OCI-LY1 (cell line): Measurements from ENCODE around the gene OVCH1.
"Not testable (repeated sequence)": the region's sequence is repeated elsewhere in the genome, so short reads cannot be mapped to it uniquely, and the experiment has no call there.

Source experiments
- H2AFZ ChIP-seq: fragments of 200-600 bp; sonication (generic), shearing (Covaris generic); 2 replicates; pipeline ENCODE4 v1.6.0; 2014; ENCODE audit warnings: antibody characterized with exemption, mild to moderate bottlenecking, low read length
- H3F3A ChIP-seq: fragments of 200-600 bp; sonication (generic), shearing (Covaris generic); 2 replicates; pipeline ENCODE4 v1.6.0; 2014; ENCODE audit warnings: mild to moderate bottlenecking, antibody characterized with exemption, low read length, moderate library complexity; ENCODE audit not compliant: insufficient read depth
- H3K27ac ChIP-seq: fragments of 200-600 bp; sonication (generic); 2 replicates; pipeline ENCODE4 v1.5.1; 2014; ENCODE audit warnings: low read length, mixed run types, mild to moderate bottlenecking, low read depth; ENCODE audit not compliant: poor library complexity, severe bottlenecking
- H3K27me3 ChIP-seq: fragments of 200-600 bp; sonication (generic); 2 replicates; pipeline ENCODE4 v1.6.0; 2014; ENCODE audit warnings: antibody characterized with exemption, mild to moderate bottlenecking, low read length, moderate library complexity; ENCODE audit not compliant: insufficient read depth
- H3K36me3 ChIP-seq: fragments of 200-600 bp; sonication (generic); 2 replicates; pipeline ENCODE4 v1.6.1; 2014; ENCODE audit warnings: mild to moderate bottlenecking, antibody characterized with exemption, low read length, moderate library complexity, mixed read lengths; ENCODE audit not compliant: insufficient read depth
- H3K4me1 ChIP-seq: fragments of 200-600 bp; sonication (generic); 2 replicates; pipeline ENCODE4 v1.5.1; 2014; ENCODE audit warnings: mild to moderate bottlenecking, low read length, moderate library complexity; ENCODE audit not compliant: insufficient read depth, severe bottlenecking
- H3K4me2 ChIP-seq: fragments of 200-600 bp; sonication (generic), shearing (Covaris generic); 2 replicates; pipeline ENCODE4 v1.6.1; 2014; ENCODE audit warnings: low read length
- H3K4me3 ChIP-seq: fragments of 200-600 bp; sonication (generic); 2 replicates; pipeline ENCODE4 v1.5.1; 2014; ENCODE audit warnings: low read length, low read depth, mild to moderate bottlenecking, mixed read lengths; ENCODE audit not compliant: poor library complexity, severe bottlenecking
- H3K79me2 ChIP-seq: fragments of 200-600 bp; shearing (Covaris generic); 2 replicates; pipeline ENCODE4 v1.6.1; 2016; ENCODE audit warnings: mixed run types, low read length, mixed read lengths; ENCODE audit not compliant: insufficient read depth
- H3K9ac ChIP-seq: fragments of 200-600 bp; sonication (generic), shearing (Covaris generic); 2 replicates; pipeline ENCODE4 v1.6.1; 2014; ENCODE audit warnings: mild to moderate bottlenecking, low read length, mixed read lengths
- H3K9me2 ChIP-seq: fragments of 200-600 bp; sonication (generic), shearing (Covaris generic); 2 replicates; pipeline ENCODE4 v1.6.1; 2014; ENCODE audit warnings: low read depth, mild to moderate bottlenecking, low read length, mixed read lengths
- H3K9me3 ChIP-seq: fragments of 200-600 bp; shearing (Covaris generic); 2 replicates; pipeline ENCODE4 v1.6.1; 2014; ENCODE audit warnings: low read length, mixed read lengths
- H4K20me1 ChIP-seq: fragments of 200-600 bp; sonication (generic), shearing (Covaris generic); 2 replicates; pipeline ENCODE4 v1.6.0; 2016; ENCODE audit warnings: mild to moderate bottlenecking, low read length; ENCODE audit not compliant: insufficient read depth
- CTCF ChIP-seq: fragments of 200-600 bp; sonication (generic), shearing (Covaris generic); IDR thresholded peaks from 2 replicates; pipeline ENCODE4 v1.5.1; 2017; ENCODE audit warnings: mild to moderate bottlenecking, antibody characterized with exemption, low read length, moderate library complexity, mixed read lengths
- EZH2 ChIP-seq: fragments of 200-600 bp; sonication (generic), shearing (Covaris generic); IDR thresholded peaks from 2 replicates; pipeline ENCODE4 v1.8.0; 2017; ENCODE audit warnings: borderline replicate concordance, mixed run types, mild to moderate bottlenecking, antibody characterized with exemption, low read length, moderate library complexity, mixed read lengths

Gene OVCH1

GRCh38 chr12:29395356-29395755 is 102.1 kb downstream of the OVCH1 start:
- Histone ChIP-seq H3K79me2 (no peaks in the 10 kb centered on the region), H3K4me2 (no peak overlapping the region), H3K4me3 (no peak overlapping the region), H3K27me3 (no peaks in the 10 kb centered on the region; the same call in 1 of the 2 replicates), H3K9me3 (no peaks in the 10 kb centered on the region), H3K9ac (no peak overlapping the region), H3F3A (no peaks in the 10 kb centered on the region), H3K36me3 (no peaks in the 10 kb centered on the region), H3K4me1 (no peaks in the 10 kb centered on the region), H4K20me1 (no peaks in the 10 kb centered on the region), H2AFZ (no peak overlapping the region), H3K9me2 (no peaks in the 10 kb centered on the region), H3K27ac (no peak overlapping the region)
- TF ChIP-seq EZH2 (no peak), CTCF (no peak)

- not testable (repeated sequence) for H3K9ac ChIP-seq, H3K27me3 ChIP-seq, H4K20me1 ChIP-seq, H2AFZ ChIP-seq, H3K4me1 ChIP-seq, H3F3A ChIP-seq, H3K4me2 ChIP-seq, H3K36me3 ChIP-seq, H3K27ac ChIP-seq, H3K9me2 ChIP-seq, H3K79me2 ChIP-seq, H3K9me3 ChIP-seq, H3K4me3 ChIP-seq
Observed at GRCh38 chr12:29390419-29390818, 107.1 kb downstream of the OVCH1 start.

GRCh38 chr12:29389295-29389919 is 108.1 kb downstream of the OVCH1 start:
- Histone ChIP-seq H3K9me2 (no peaks in the 10 kb centered on the region), H3K9ac (no peak overlapping the region), H3K27ac (no peak overlapping the region), H3K79me2 (no peaks in the 10 kb centered on the region), H3K27me3 (no peaks in the 10 kb centered on the region), H3K4me3 (no peak overlapping the region), H3K36me3 (no peaks in the 10 kb centered on the region), H2AFZ (no peak overlapping the region), H4K20me1 (no peaks in the 10 kb centered on the region), H3F3A (no peaks in the 10 kb centered on the region), H3K4me1 (no peaks in the 10 kb centered on the region), H3K9me3 (no peaks in the 10 kb centered on the region), H3K4me2 (no peak overlapping the region)
- no peak for TF ChIP-seq EZH2
- no peak for TF ChIP-seq CTCF

- H3K4me2 ChIP-seq, H3K79me2 ChIP-seq, H4K20me1 ChIP-seq, H3K36me3 ChIP-seq, H3K27me3 ChIP-seq, H3K4me1 ChIP-seq, H3K9me3 ChIP-seq, H3K9ac ChIP-seq, H3K4me3 ChIP-seq, H3F3A ChIP-seq, H3K9me2 ChIP-seq, H3K27ac ChIP-seq, H2AFZ ChIP-seq: not testable (repeated sequence)
Observed at GRCh38 chr12:29386084-29386680, 111.3 kb downstream of the OVCH1 start.

GRCh38 chr12:29385194-29385593 is 112.3 kb downstream of the OVCH1 start:
- H3K27ac ChIP-seq, H2AFZ ChIP-seq, H3K79me2 ChIP-seq, H4K20me1 ChIP-seq, H3K4me3 ChIP-seq, H3K9me3 ChIP-seq, H3K9ac ChIP-seq, H3K36me3 ChIP-seq, H3K4me2 ChIP-seq, H3K4me1 ChIP-seq, H3K9me2 ChIP-seq, H3K27me3 ChIP-seq, H3F3A ChIP-seq: not testable (repeated sequence)
